ENCODE results near the gene GIPC2. TPM values are rescaled to one million over a fixed set of nuclear protein-coding genes. Genes with fewer than 3 reads are reported as not detected.

The GIPC2 gene
- total and polyA plus RNA-seq, 9 of the 15 experiments (the other 6 are each of a cell fraction or from before 2014, with no cell fraction given): 0.01 to 0.05 (median 0.04) TPM; not detected in 3

- H3K36me3 ChIP-seq (ENCODE audit: control insufficient read depth, insufficient read depth, low read length): no peaks in the 10 kb centered on the region
- CTCF ChIA-PET (ENCODE audit: low intra/inter-chr PET ratio): interaction anchor here (0.6 kb wide), 1 partner anchor 346 kb away, joined by 4 read pairs; no protein-coding TSS in a partner anchor
- intact Hi-C loops (cut with micrococcal nuclease) (no loop called here), in situ Hi-C loops (cut with MboI) (loop anchor here (25.0 kb wide), 1 partner anchor 519 kb away; no protein-coding TSS in a partner anchor)
- H3K4me3 ChIP-seq: no peak overlapping the region
- 0 out of 2 replicates have a peak overlapping the region, but pooled peaks have one; percentile 16 for H2AFZ ChIP-seq (ENCODE audit: low read depth, low read length)
- H3K9me3 ChIP-seq (replicated peaks; ENCODE audit: control insufficient read depth, insufficient read depth, low read depth, low read length): no peaks in the 10 kb centered on the region
- H3K9me1 ChIP-seq (ENCODE audit: control insufficient read depth, insufficient read depth, low read length): no peaks in the 10 kb centered on the region
- ATAC-seq (peak; percentile 52), FAIRE-seq (no peak), DNase-seq (ENCODE audit: extremely low read depth in 1 of 4, low spot score in 3 of 4) (no peak)
- peak overlapping the region; percentile 14; the same call in 1 of the 2 replicates for H3K4me2 ChIP-seq (ENCODE audit: insufficient read depth, low read length)
- no peaks in the 10 kb centered on the region for H3K79me2 ChIP-seq (ENCODE audit: control insufficient read depth, insufficient read depth, low read length)
- H3K27me3 ChIP-seq (ENCODE audit: control insufficient read depth in 2 of 2, insufficient read depth in 2 of 2, low read length in 2 of 2): no peaks in the 10 kb centered on the region
- no peaks in the 10 kb centered on the region for H3K4me1 ChIP-seq (replicated peaks in 1 of 2; ENCODE audit: control insufficient read depth in 2 of 2, insufficient read depth in 2 of 2, low read length in 2 of 2)
- no peak for TF ChIP-seq RBM39 (optimal IDR thresholded peaks at IDR 0.05; ENCODE audit: low read depth, low read length)
- TF ChIP-seq SPI1 (IDR thresholded peaks at IDR 0.05; ENCODE audit: borderline replicate concordance, low read depth, low read length): peak; percentile 59; the same call in 1 of the 2 replicates
- TF ChIP-seq NUFIP1 (IDR thresholded peaks at IDR 0.05; ENCODE audit: partially characterized antibody): no peak
- WGBS (ENCODE audit: insufficient coverage, low coverage, missing lambda C conversion rate): 0% methylated on average over 4 of the region's 4 CpGs
- H4K20me1 ChIP-seq (replicated peaks; ENCODE audit: control insufficient read depth, insufficient read depth, low read length): no peaks in the 10 kb centered on the region
- H3K9ac ChIP-seq (ENCODE audit: insufficient read depth in 1 of 2, low read depth in 2 of 2, low read length in 2 of 2): no peak overlapping the region
- no peak overlapping the region for H3K27ac ChIP-seq (ENCODE audit: extremely low read depth, low read depth, low read length)
- POLR2A ChIA-PET: no interaction called here
- no TSS peak for BruUV-seq (replicated peaks)
Measured at GRCh38 chr1:78143152-78143551, 97.4 kb downstream of the GIPC2 start.

DNA sequence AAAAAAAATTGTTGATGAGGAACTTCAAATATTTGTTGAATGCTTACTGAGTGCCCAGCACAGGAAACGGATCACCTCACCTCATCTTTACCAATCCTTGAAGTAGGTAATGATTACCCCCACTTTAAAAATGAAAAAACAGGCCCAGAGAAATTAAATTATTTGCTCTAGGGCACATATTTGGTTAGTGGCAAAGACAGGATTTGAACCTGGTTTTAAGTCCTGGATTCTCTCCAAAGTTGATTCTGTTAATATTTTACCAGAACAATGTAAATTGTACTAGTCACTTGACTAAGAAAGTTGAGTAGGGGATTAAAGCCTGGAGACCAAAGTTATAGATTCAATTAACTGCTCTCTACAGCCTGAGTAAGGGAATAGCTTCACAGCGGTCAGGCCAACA, 97.9 kb downstream of the GIPC2 start:
- H3K79me2 ChIP-seq (ENCODE audit: control insufficient read depth, insufficient read depth, low read length): no peaks in the 10 kb centered on the region
- H2AFZ ChIP-seq (ENCODE audit: low read depth, low read length): no peak overlapping the region
- BruUV-seq (replicated peaks): no TSS peak
- FAIRE-seq (no peak), ATAC-seq (no peak), DNase-seq (ENCODE audit: extremely low read depth in 1 of 4, low spot score in 3 of 4) (no peak)
- no peaks in the 10 kb centered on the region for H3K9me3 ChIP-seq (replicated peaks; ENCODE audit: control insufficient read depth, insufficient read depth, low read depth, low read length)
- H3K9me1 ChIP-seq (ENCODE audit: control insufficient read depth, insufficient read depth, low read length): no peaks in the 10 kb centered on the region
- no peak overlapping the region for H3K4me2 ChIP-seq (ENCODE audit: insufficient read depth, low read length)
- H3K27ac ChIP-seq (ENCODE audit: extremely low read depth, low read depth, low read length): no peak overlapping the region
- H3K9ac ChIP-seq (ENCODE audit: insufficient read depth in 1 of 2, low read depth in 2 of 2, low read length in 2 of 2): no peak overlapping the region
- 0% methylated on average over 2 of the region's 2 CpGs for WGBS (ENCODE audit: insufficient coverage, low coverage, missing lambda C conversion rate)
- no peak overlapping the region for H3K4me3 ChIP-seq
- no peaks in the 10 kb centered on the region for H3K36me3 ChIP-seq (ENCODE audit: control insufficient read depth, insufficient read depth, low read length)
- in situ Hi-C loops (cut with MboI): loop anchor here (25.0 kb wide), 1 partner anchor 519 kb away; no protein-coding TSS in a partner anchor
- no peaks in the 10 kb centered on the region for H3K4me1 ChIP-seq (replicated peaks in 1 of 2; ENCODE audit: control insufficient read depth in 2 of 2, insufficient read depth in 2 of 2, low read length in 2 of 2)
- no peaks in the 10 kb centered on the region for H3K27me3 ChIP-seq (ENCODE audit: control insufficient read depth in 2 of 2, insufficient read depth in 2 of 2, low read length in 2 of 2)
- ChIA-PET POLR2A (no interaction called here), CTCF (ENCODE audit: low intra/inter-chr PET ratio) (no interaction called here)
- no peaks in the 10 kb centered on the region for H4K20me1 ChIP-seq (replicated peaks; ENCODE audit: control insufficient read depth, insufficient read depth, low read length)
- intact Hi-C loops (cut with micrococcal nuclease): loop anchor here (2.0 kb wide), 1 partner anchor 463 kb away; no protein-coding TSS in a partner anchor
- TF ChIP-seq ZNF766 (CRISPR knock-in tag; conservative IDR thresholded peaks at IDR 0.05) (no peak), ARID1B (IDR thresholded peaks at IDR 0.05) (no peak), TAF7 (tag; IDR thresholded peaks at IDR 0.05) (no peak), ELF1 (tag; IDR thresholded peaks at IDR 0.05) (no peak), ZNF143 (CRISPR knock-in tag; IDR thresholded peaks at IDR 0.05) (no peak), SMAD2 (IDR thresholded peaks at IDR 0.05; ENCODE audit: low read depth, low read length) (no peak), RFX5 (IDR thresholded peaks at IDR 0.05; ENCODE audit: low read depth, low read length) (no peak), CTCFL (IDR thresholded peaks at IDR 0.05; ENCODE audit: borderline replicate concordance, insufficient read depth, low read depth, low read length, poor library complexity, severe bottlenecking) (no peak)
- TF ChIP-seq, protein P1, sequence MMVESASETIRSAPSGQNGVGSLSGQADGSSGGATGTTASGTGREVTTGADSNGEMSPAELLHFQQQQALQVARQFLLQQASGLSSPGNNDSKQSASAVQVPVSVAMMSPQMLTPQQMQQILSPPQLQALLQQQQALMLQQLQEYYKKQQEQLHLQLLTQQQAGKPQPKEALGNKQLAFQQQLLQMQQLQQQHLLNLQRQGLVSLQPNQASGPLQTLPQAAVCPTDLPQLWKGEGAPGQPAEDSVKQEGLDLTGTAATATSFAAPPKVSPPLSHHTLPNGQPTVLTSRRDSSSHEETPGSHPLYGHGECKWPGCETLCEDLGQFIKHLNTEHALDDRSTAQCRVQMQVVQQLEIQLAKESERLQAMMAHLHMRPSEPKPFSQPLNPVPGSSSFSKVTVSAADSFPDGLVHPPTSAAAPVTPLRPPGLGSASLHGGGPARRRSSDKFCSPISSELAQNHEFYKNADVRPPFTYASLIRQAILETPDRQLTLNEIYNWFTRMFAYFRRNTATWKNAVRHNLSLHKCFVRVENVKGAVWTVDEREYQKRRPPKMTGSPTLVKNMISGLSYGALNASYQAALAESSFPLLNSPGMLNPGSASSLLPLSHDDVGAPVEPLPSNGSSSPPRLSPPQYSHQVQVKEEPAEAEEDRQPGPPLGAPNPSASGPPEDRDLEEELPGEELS (CRISPR knock-in tag; IDR thresholded peaks at IDR 0.05; ENCODE audit: borderline replicate concordance): no peak

Data from K562 (cell line).